K562 (cell line): ENCODE data around the gene OPRL1. TPM values are rescaled to one million over a fixed set of nuclear protein-coding genes. Genes with fewer than 3 reads are reported as not detected.
A peak's percentile ranks its signal among the peaks of the same experiment; 100 is the strongest.

Experiments used
- CBFA2T3 ChIP-seq: fragments of 450-650 bp; IDR thresholded peaks from 2 replicates; pipeline ENCODE4 v1.6.1; 2017
- CREM ChIP-seq: IDR thresholded peaks from 2 replicates; pipeline ENCODE4 v1.6.1; 2014; ENCODE audit warnings: antibody characterized with exemption, low read depth
- KLF13 ChIP-seq: fragments of 450-650 bp; IDR thresholded peaks from 2 replicates; pipeline ENCODE4 v1.6.1; 2016; ENCODE audit warnings: missing genetic modification characterization, low read depth, mild to moderate bottlenecking, missing compliant biosample characterization, moderate library complexity, borderline replicate concordance
- MAFF ChIP-seq: IDR thresholded peaks from 2 replicates; pipeline ENCODE4 v1.6.1; 2012; ENCODE audit warnings: low read length, improper control_type of control experiment
- MAFK ChIP-seq: IDR thresholded peaks from 2 replicates; pipeline ENCODE4 v1.6.1; 2011; ENCODE audit warnings: low read length, improper control_type of control experiment
- MAZ ChIP-seq, 2 experiments: fragments of 450-650 bp in 1 of 2; sonication (generic) in 1 of 2; formaldehyde crosslinking; IDR thresholded peaks in 1 of 2; conservative IDR thresholded peaks in 1 of 2; 2 replicates each; pipeline versions ENCODE4 v1.4.0 to v1.5.0; 2020; ENCODE audit warnings: mild to moderate bottlenecking in 1 of 2, missing genetic modification reagents in 1 of 2
- NFE2 ChIP-seq: IDR thresholded peaks from 2 replicates; pipeline ENCODE4 v1.6.1; 2014; ENCODE audit warnings: antibody characterized with exemption, low read depth
- NFIC ChIP-seq: fragments of 450-650 bp; IDR thresholded peaks from 2 replicates; pipeline ENCODE4 v1.6.1; 2017; ENCODE audit warnings: mild to moderate bottlenecking, inconsistent platforms
- ZBTB17 ChIP-seq: fragments of 450-650 bp; formaldehyde crosslinking; IDR thresholded peaks from 2 replicates; pipeline ENCODE4 v1.4.0; 2020; ENCODE audit warnings: mild to moderate bottlenecking
- ZBTB7A ChIP-seq: IDR thresholded peaks from 2 replicates; pipeline ENCODE4 v1.6.1; 2011; ENCODE audit warnings: low read depth, mild to moderate bottlenecking, low read length, moderate library complexity, borderline replicate concordance; ENCODE audit not compliant: control insufficient read depth
- ZBTB9 ChIP-seq: fragments of 450-650 bp; formaldehyde crosslinking; IDR thresholded peaks from 2 replicates; pipeline ENCODE4 v1.4.0; 2020; ENCODE audit warnings: mild to moderate bottlenecking, moderate library complexity
- ZNF592 ChIP-seq: fragments of 450-650 bp; IDR thresholded peaks from 2 replicates; pipeline ENCODE4 v1.6.1; 2017; ENCODE audit warnings: antibody characterized with exemption, mild to moderate bottlenecking
- polyA plus RNA-seq, 8 experiments: library from polyadenylated mRNA; depleted of rRNA in 4 of 8; stranded (reverse) in 5 of 8; unstranded in 3 of 8; fragments of >200 nt; fragmentation: Nextera tagmentation in 2 of 8; fragmentation: Illumina TruSeq in 1 of 8; extraction: Ambion mirVana in 2 of 8; extraction: Trizol in 1 of 8; gene quantifications; 2 replicates each; pipeline versions ENCODE4 v1.2.1 to v1.2.3, GENCODE V29; 2011 to 2014; ENCODE audit warnings: inconsistent platforms in 1 of 8, missing spikeins in 1 of 8
- total RNA-seq, 7 experiments: library from RNA; depleted of rRNA in 6 of 7; stranded (reverse); fragments of >200 nt in 6 of 7; fragmentation: Illumina TruSeq in 2 of 7; extraction: Trizol in 2 of 7; gene quantifications; 2 replicates each; pipeline versions ENCODE4 v1.2.1 to v1.2.3, GENCODE V29; 2011 to 2021; ENCODE audit warnings: low replicate concordance in 1 of 7
- TF ChIP-seq, protein P1 (sequence below), 3 experiments: fragments of 200-800 bp in 1 of 3; sonication (Bioruptor generic) in 1 of 3; sonication (generic) in 1 of 3; formaldehyde crosslinking in 1 of 3; IDR thresholded peaks; 2 replicates each; pipeline versions ENCODE4 v1.6.1 to v1.8.0; 2016 to 2022; ENCODE audit warnings: mild to moderate bottlenecking in 2 of 3, missing compliant biosample characterization in 2 of 3, missing genetic modification characterization in 2 of 3, missing genetic modification reagents in 1 of 3
- TF ChIP-seq, protein P2 (sequence below): sonication (generic); formaldehyde crosslinking; IDR thresholded peaks from 2 replicates; pipeline ENCODE4 v1.8.1; 2023; ENCODE audit warnings: missing genetic modification reagents, mild to moderate bottlenecking, borderline replicate concordance

Gene OPRL1
- total and polyA plus RNA-seq, 9 of the 15 experiments (the other 6 are each of a cell fraction or from before 2014, with no cell fraction given), result 0.06 to 0.33 (median 0.11) TPM; not detected in 2

- TF ChIP-seq ZBTB9, result 0 out of 2 replicates have a peak, but pooled peaks have one; percentile 44
- TF ChIP-seq ZBTB7A, result peak; percentile 67; the same call in 1 of the 2 replicates
- TF ChIP-seq NFE2, result peak; percentile 85
- TF ChIP-seq, protein P1, sequence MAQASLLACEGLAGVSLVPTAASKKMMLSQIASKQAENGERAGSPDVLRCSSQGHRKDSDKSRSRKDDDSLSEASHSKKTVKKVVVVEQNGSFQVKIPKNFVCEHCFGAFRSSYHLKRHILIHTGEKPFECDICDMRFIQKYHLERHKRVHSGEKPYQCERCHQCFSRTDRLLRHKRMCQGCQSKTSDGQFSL (CRISPR knock-in tag; IDR thresholded peaks at IDR 0.05), result 0 out of 2 replicates have a peak, but pooled peaks have one; percentile 54
- TF ChIP-seq, protein P1 (tag; IDR thresholded peaks at IDR 0.05), result no peak
- TF ChIP-seq MAZ (CRISPR knock-in tag; conservative IDR thresholded peaks at IDR 0.05 in 1 of 2, IDR thresholded peaks at IDR 0.05 in 1 of 2), result 0 out of 4 replicates have a peak, but pooled peaks of 1 of the 2 experiments have one; percentile 40
- peak; percentile 29; the same call in 1 of the 2 replicates for TF ChIP-seq MAFF
- TF ChIP-seq MAFK, result peak; percentile 23; the same call in 1 of the 2 replicates
- TF ChIP-seq CBFA2T3, result peak; percentile 29; the same call in 1 of the 2 replicates
- TF ChIP-seq ZBTB17 (CRISPR knock-in tag), result peak; percentile 42; the same call in 1 of the 2 replicates
- TF ChIP-seq NFIC, result 0 out of 2 replicates have a peak, but pooled peaks have one; percentile 9
- TF ChIP-seq ZNF592, result peak; percentile 78
- TF ChIP-seq, protein P2, sequence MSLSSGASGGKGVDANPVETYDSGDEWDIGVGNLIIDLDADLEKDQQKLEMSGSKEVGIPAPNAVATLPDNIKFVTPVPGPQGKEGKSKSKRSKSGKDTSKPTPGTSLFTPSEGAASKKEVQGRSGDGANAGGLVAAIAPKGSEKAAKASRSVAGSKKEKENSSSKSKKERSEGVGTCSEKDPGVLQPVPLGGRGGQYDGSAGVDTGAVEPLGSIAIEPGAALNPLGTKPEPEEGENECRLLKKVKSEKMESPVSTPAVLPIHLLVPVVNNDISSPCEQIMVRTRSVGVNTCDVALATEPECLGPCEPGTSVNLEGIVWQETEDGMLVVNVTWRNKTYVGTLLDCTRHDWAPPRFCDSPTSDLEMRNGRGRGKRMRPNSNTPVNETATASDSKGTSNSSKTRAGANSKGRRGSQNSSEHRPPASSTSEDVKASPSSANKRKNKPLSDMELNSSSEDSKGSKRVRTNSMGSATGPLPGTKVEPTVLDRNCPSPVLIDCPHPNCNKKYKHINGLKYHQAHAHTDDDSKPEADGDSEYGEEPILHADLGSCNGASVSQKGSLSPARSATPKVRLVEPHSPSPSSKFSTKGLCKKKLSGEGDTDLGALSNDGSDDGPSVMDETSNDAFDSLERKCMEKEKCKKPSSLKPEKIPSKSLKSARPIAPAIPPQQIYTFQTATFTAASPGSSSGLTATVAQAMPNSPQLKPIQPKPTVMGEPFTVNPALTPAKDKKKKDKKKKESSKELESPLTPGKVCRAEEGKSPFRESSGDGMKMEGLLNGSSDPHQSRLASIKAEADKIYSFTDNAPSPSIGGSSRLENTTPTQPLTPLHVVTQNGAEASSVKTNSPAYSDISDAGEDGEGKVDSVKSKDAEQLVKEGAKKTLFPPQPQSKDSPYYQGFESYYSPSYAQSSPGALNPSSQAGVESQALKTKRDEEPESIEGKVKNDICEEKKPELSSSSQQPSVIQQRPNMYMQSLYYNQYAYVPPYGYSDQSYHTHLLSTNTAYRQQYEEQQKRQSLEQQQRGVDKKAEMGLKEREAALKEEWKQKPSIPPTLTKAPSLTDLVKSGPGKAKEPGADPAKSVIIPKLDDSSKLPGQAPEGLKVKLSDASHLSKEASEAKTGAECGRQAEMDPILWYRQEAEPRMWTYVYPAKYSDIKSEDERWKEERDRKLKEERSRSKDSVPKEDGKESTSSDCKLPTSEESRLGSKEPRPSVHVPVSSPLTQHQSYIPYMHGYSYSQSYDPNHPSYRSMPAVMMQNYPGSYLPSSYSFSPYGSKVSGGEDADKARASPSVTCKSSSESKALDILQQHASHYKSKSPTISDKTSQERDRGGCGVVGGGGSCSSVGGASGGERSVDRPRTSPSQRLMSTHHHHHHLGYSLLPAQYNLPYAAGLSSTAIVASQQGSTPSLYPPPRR, result no peak
- TF ChIP-seq KLF13 (tag), result no peak
- peak; percentile 58; the same call in 1 of the 2 replicates for TF ChIP-seq CREM
Observed at GRCh38 chr20:64036346-64037198, 43.3 kb upstream of the OPRL1 start (continued).
